Breast epithelium (tissue), 3 donors: ENCODE measurements around the gene RSPO3.

Source experiments
- CTCF ChIP-seq, 3 donors: fragments of 450-650 bp; IDR thresholded peaks; one replicate each; pipeline ENCODE4 v1.5.1; 2016 to 2017; ENCODE audit warnings: antibody characterized with exemption in 3 of 3, mild to moderate bottlenecking in 3 of 3, moderate library complexity in 3 of 3
- POLR2A ChIP-seq: fragments of 450-650 bp; IDR thresholded peaks from one replicate; pipeline ENCODE4 v1.6.1; 2016; ENCODE audit warnings: antibody characterized with exemption, mild to moderate bottlenecking, moderate library complexity
- POLR2AphosphoS5 ChIP-seq, 3 donors: sonication (generic); formaldehyde crosslinking; IDR thresholded peaks; one replicate each; pipeline ENCODE4 v1.6.1; 2017; ENCODE audit warnings: antibody characterized with exemption in 3 of 3

GRCh38 chr6:127085181-127085580 lies 33.3 kb upstream of the RSPO3 start:
- TF ChIP-seq POLR2A = no peak
- TF ChIP-seq CTCF (IDR thresholded peaks at IDR 0.05) = no peak
- TF ChIP-seq POLR2AphosphoS5 (IDR thresholded peaks at IDR 0.05) = no peak
